LNCAP (cell line): Measurements from ENCODE around the gene S100A7.

Experiments used
- TF ChIP-seq, protein P1 (sequence below): fragments of 450-650 bp; IDR thresholded peaks from 2 replicates; pipeline ENCODE4 v1.5.1; 2017; ENCODE audit warnings: mild to moderate bottlenecking

Gene S100A7

DNA sequence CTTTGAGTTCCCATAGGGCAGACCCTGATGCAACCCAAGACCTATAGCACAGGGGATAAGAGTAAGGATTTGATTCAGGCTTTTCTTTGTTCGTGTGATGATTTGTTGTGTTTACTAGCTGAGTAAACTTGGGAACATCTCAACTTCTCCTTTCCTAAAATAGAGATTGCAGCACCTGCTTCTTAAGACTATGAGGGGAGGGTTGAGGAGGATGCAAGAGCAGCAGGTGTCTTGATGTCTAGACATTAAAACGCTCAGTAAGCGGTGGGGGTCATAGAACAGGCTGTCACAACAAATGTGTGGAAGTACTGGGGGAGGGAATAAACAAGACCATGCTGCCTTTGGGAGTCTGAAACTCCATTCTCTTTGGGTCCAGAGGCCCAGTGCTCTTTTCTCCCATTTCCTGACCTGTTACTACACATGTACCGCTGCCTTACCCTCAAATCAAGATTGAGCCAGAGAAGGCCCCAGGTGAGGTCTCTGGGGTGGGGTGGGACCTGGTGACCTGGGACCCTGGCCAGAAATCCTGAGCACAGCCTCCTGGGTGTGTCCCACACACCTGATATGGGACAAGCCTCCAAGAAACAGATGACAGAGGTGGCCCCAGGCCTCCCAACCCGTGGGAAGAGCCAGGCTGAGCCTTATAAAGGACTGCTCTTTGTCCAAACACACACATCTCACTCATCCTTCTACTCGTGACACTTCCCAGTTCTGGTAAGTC lies 44.4 kb downstream of the S100A7 start, which contains the start of gene S100A7A:
Gene S100A7A, plus strand, starts transcription at position 671 of the 721 bp plus-strand sequence. CDS start 1,563 bp downstream, outside the sequence.
- TF ChIP-seq, protein P1, sequence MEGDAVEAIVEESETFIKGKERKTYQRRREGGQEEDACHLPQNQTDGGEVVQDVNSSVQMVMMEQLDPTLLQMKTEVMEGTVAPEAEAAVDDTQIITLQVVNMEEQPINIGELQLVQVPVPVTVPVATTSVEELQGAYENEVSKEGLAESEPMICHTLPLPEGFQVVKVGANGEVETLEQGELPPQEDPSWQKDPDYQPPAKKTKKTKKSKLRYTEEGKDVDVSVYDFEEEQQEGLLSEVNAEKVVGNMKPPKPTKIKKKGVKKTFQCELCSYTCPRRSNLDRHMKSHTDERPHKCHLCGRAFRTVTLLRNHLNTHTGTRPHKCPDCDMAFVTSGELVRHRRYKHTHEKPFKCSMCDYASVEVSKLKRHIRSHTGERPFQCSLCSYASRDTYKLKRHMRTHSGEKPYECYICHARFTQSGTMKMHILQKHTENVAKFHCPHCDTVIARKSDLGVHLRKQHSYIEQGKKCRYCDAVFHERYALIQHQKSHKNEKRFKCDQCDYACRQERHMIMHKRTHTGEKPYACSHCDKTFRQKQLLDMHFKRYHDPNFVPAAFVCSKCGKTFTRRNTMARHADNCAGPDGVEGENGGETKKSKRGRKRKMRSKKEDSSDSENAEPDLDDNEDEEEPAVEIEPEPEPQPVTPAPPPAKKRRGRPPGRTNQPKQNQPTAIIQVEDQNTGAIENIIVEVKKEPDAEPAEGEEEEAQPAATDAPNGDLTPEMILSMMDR = no peak
